Ascending aorta (tissue), 2 donors: ENCODE data around the gene LAPTM4A. TPM values are rescaled to one million over a fixed set of nuclear protein-coding genes. Genes with fewer than 3 reads are reported as not detected.
A peak's percentile ranks its signal among the peaks of the same experiment; 100 is the strongest.

ENCODE experiments used
- DNase-seq, 2 donors: peaks; one replicate each; pipeline ENCODE4 v3.0.0-alpha.2; 2019; ENCODE audit warnings: low spot score in 2 of 2
- H3K27ac ChIP-seq, 2 donors: fragments of 200-600 bp; sonication (generic); one replicate each; pipeline ENCODE4 v1.5.1; 2016 to 2017; ENCODE audit warnings: mild to moderate bottlenecking in 1 of 2
- H3K27me3 ChIP-seq: fragments of 200-600 bp; sonication (generic); one replicate; pipeline ENCODE4 v1.5.1; 2017
- H3K36me3 ChIP-seq, 2 donors: fragments of 200-600 bp; sonication (generic); one replicate each; pipeline ENCODE4 v1.5.1; 2016
- H3K4me1 ChIP-seq, 2 donors: fragments of 200-600 bp; sonication (generic); one replicate each; pipeline ENCODE4 v1.5.1; 2016 to 2017; ENCODE audit warnings: mild to moderate bottlenecking in 1 of 2
- H3K4me3 ChIP-seq, 2 donors: fragments of 200-600 bp; sonication (generic); one replicate each; pipeline ENCODE4 v1.5.1; 2016 to 2017; ENCODE audit warnings: mild to moderate bottlenecking in 1 of 2
- H3K9me3 ChIP-seq, 2 donors: fragments of 200-600 bp; sonication (generic); one replicate each; pipeline ENCODE4 v1.5.1; 2016
- intact Hi-C: fragments of 100-400 bp; cut with DNase I; formaldehyde crosslinking; loops from one replicate; pipeline ENCODE4 v1.15.1; 2023
- total RNA-seq: library from RNA; depleted of rRNA; stranded (reverse); fragments of >200 nt; gene quantifications from one replicate; pipeline ENCODE4 v1.1.0, GENCODE V29; 2016
- TF ChIP-seq, protein P1 (sequence below), 3 experiments: fragments of 200-600 bp in 2 of 3; fragments of 450-650 bp in 1 of 3; sonication (generic) in 2 of 3; IDR thresholded peaks; one replicate each; pipeline ENCODE4 v1.5.1; 2016 to 2019; ENCODE audit warnings: antibody characterized with exemption in 3 of 3, mild to moderate bottlenecking in 1 of 3, moderate library complexity in 1 of 3

Gene LAPTM4A
- total RNA-seq, 1 donor from 2014 or later, result 95.6 TPM

DNA sequence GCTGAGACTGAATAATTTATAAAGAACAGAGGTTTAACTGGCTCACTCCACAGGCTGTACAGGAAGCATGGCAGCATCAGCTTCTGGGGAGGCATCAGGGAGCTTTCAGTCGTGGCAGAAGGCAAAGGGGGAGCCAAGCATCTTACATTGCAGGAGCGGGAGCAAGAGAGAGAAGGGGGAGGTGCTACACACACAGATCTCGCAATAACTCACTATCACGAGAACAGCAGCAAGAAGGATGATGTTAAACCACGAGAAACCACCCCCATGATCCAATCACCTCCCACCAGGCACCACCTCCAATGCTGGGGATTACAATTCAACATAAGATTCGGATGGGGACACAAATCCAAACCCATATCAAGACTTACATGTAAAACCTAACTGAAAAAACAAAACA lies 21.2 kb downstream of the LAPTM4A start:
- Histone ChIP-seq H3K27me3 (no peaks in the 10 kb centered on the region), H3K9me3 (peaks cover 13 to 22% of the 10 kb centered on the region in 2 donors), H3K27ac (no peak overlapping the region), H3K36me3 (peaks cover 52 to 70% of the 10 kb centered on the region in 2 donors), H3K4me3 (no peak overlapping the region), H3K4me1 (peaks cover 0 to 7% of the 10 kb centered on the region in 2 donors)
- DNase-seq, result no peak
- intact Hi-C loops, result no loop called here
- TF ChIP-seq, protein P1, sequence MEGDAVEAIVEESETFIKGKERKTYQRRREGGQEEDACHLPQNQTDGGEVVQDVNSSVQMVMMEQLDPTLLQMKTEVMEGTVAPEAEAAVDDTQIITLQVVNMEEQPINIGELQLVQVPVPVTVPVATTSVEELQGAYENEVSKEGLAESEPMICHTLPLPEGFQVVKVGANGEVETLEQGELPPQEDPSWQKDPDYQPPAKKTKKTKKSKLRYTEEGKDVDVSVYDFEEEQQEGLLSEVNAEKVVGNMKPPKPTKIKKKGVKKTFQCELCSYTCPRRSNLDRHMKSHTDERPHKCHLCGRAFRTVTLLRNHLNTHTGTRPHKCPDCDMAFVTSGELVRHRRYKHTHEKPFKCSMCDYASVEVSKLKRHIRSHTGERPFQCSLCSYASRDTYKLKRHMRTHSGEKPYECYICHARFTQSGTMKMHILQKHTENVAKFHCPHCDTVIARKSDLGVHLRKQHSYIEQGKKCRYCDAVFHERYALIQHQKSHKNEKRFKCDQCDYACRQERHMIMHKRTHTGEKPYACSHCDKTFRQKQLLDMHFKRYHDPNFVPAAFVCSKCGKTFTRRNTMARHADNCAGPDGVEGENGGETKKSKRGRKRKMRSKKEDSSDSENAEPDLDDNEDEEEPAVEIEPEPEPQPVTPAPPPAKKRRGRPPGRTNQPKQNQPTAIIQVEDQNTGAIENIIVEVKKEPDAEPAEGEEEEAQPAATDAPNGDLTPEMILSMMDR (IDR thresholded peaks at IDR 0.05), result no peak

DNA sequence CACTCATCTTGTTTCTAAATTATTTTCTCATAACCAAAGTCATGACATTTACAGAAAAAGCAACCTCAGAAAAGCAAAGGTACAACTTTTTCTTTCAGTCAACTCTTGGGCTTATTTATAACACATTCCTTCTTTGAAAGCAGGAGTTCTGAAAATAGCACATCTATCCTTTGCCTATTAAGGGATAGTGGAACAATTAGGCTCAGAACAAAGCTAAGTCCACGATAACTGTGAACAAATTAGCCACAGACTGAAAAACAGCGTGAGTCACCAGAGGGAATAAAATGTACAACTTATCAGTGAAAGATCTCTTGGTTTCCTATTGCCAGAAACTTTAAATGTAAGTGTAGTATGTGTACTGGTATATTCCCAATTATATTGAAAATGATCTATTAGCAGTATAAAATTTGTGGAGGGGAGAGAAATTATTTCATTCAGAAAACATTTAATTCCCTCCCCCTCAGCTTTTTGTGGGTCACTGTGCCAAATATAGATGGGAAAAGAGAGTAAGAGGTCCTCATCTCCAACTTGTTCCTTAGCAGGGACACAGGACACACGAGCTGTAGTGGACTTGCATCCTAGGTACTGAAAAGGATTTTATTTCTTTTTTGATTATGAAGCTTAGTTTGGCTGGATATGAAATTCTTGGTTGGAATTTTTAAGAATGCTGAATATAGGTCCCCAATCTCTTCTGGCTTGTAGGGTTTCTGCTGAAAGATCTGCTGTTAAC lies 23.6 kb downstream of the LAPTM4A start:
- Histone ChIP-seq H3K4me3 (no peak overlapping the region), H3K27me3 (no peaks in the 10 kb centered on the region), H3K9me3 (peaks cover 13 to 22% of the 10 kb centered on the region in 2 donors), H3K27ac (peak overlapping the region; percentile 54 to 76), H3K36me3 (peaks cover 29 to 48% of the 10 kb centered on the region in 2 donors), H3K4me1 (peaks cover 0 to 7% of the 10 kb centered on the region in 2 donors)
- DNase-seq, result no peak
- intact Hi-C loops, result loop anchor here (5.0 kb wide), 1 partner anchor 34 kb away; no protein-coding TSS in a partner anchor
- TF ChIP-seq, protein P1 (IDR thresholded peaks at IDR 0.05), result no peak

DNA sequence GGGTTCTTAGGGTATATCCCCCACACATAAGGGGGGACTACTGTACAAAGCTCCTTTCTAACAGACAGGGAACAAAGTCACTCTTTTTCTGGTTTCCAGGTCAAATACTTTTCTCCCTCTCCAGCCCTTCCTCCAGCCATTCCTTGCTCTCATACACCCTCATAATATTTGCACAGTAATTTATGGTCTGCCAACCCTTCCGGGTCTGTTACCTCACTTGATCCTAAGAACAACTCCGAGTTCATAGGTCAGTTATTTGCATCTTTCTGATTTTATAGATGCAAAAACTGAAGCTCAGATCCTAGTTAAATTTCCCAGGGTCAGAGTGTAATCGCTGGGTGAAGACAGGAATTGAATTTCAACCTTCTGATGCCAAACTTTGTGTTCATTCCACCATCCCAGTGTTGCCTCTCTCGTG lies 24.2 kb downstream of the LAPTM4A start:
- TF ChIP-seq, protein P1 (IDR thresholded peaks at IDR 0.05), result no peak
- Histone ChIP-seq H3K4me1 (peaks cover 0 to 7% of the 10 kb centered on the region in 2 donors), H3K4me3 (no peak overlapping the region), H3K27ac (peak overlapping the region; percentile 54 to 76), H3K36me3 (peaks cover 29 to 42% of the 10 kb centered on the region in 2 donors), H3K9me3 (peaks cover 13 to 22% of the 10 kb centered on the region in 2 donors), H3K27me3 (no peaks in the 10 kb centered on the region)
- DNase-seq, result no peak
- intact Hi-C loops, result loop anchor here (5.0 kb wide), 1 partner anchor 35 kb away; no protein-coding TSS in a partner anchor

DNA sequence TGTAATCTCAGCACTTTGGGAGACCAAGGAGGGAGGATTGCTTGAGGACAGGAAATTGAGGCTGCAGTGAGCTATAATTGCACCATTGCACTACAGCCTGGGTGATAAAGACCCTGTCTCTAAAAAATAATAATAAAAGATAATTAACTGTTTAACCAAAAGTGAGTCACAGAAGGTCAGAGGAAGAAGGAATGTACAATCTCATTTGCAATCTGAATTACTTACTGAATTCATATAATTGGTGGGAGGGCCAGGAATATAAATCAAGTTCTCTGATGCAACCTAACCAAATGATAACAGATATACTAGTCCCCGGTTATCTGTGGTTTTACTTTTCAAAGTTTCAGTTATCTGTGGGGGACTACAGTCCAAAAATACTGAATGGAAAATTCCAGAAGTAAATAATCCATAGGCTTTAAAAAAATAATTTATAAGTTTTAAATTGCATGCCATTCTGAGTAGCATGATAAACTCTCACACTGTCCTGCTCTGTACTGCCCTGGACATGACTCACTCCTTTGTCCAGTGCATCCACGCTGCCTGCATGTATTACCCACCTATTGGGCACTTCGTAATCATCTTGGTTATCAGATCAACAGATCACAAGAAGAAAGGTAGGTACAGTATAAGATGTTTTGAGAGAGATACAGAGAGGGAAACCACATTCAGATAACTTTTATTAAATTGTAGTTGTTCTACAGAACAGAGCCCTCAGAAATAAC lies 26.2 kb downstream of the LAPTM4A start:
- Histone ChIP-seq H3K4me1 (peaks cover 0 to 7% of the 10 kb centered on the region in 2 donors), H3K27me3 (no peaks in the 10 kb centered on the region), H3K27ac (no peak overlapping the region), H3K9me3 (peaks cover 18 to 26% of the 10 kb centered on the region in 2 donors), H3K36me3 (peaks cover 16 to 21% of the 10 kb centered on the region in 2 donors), H3K4me3 (no peak overlapping the region)
- TF ChIP-seq, protein P1 (IDR thresholded peaks at IDR 0.05), result no peak
- DNase-seq, result no peak
- intact Hi-C loops, result loop anchor here (5.0 kb wide), 1 partner anchor 37 kb away; no protein-coding TSS in a partner anchor

DNA sequence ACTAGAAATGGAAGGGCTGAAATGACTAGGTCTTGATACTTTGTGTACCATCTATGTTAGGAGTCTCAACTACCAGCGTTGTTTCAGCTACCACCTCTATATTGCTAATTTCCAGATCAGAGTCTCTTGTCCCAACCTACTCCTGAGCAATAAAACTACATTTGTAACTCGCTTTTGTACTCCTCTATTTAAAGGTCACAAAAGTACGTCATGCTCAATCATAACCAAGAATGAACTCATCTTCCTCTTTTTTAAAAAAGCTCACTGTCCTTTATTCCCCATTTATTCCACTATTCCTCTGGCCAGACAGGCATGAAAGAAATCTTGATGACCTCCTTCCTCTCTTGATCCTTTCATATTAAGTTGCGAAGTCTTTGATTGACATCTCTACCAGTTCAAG lies 27.7 kb downstream of the LAPTM4A start:
- no peak for DNase-seq

More for the DNA sequence above, 27.7 kb downstream of the LAPTM4A start:
- H3K4me3 ChIP-seq, result no peak overlapping the region
- H3K27ac ChIP-seq, result no peak overlapping the region
- H3K4me1 ChIP-seq, result peaks cover 0 to 7% of the 10 kb centered on the region in 2 donors
- H3K36me3 ChIP-seq, result peaks cover under 1 to 6% of the 10 kb centered on the region in 2 donors
- TF ChIP-seq, protein P1 (IDR thresholded peaks at IDR 0.05), result no peak
- peaks cover 5 to 10% of the 10 kb centered on the region in 2 donors for H3K9me3 ChIP-seq
- intact Hi-C loops, result no loop called here
- no peaks in the 10 kb centered on the region for H3K27me3 ChIP-seq
